Amygdala (tissue), 56 donors: Measurements from ENCODE around the gene RIN3.

Experiments
- DNase-seq, 56 donors: peaks; one replicate each; lab custom pipeline; 2025; lab: John Stamatoyannopoulos, UW

Gene RIN3

DNA sequence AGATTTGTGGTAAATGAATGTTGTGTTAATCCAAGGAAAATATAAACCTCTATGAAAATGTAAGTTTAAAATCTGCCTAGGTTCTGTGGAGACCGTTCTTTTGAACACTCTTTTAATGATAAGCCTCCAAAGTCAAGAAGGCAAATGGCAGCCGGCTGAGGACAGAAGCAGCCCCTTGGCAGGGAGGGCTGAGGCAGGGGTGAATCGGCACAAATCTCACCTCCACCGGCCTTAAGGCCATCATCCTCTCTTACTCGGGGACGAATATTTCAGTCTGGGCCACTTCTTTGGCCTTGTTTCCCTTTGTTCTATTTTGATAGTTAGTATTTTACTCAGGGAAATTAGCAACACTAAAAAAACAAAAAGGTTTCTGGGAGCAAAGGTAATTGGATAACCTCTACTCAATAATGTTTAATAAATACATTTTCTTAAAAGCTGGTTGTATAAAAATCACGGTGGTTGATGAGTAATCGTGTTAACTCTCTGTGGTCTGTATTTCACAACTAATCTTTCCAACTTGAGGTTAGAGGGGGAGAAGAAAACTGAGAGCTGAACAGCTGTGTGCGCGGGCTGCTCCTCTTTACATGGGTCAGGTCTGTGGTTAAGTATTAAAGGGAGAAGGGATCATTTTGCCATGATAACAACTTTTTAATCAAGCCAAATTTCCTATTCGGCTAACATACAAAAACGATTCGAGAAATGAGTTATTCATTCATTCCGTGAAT is 216.2 kb downstream of the RIN3 start:
- DNase-seq: no peak

- no peak for DNase-seq
These were observed 218.1 kb downstream of the RIN3 start for GRCh38 chr14:92731622-92732115.

- no peak for DNase-seq
These were observed 219.4 kb downstream of the RIN3 start for GRCh38 chr14:92733007-92733406.

- no peak for DNase-seq
These were observed 221.0 kb downstream of the RIN3 start for GRCh38 chr14:92734618-92735017.

DNA sequence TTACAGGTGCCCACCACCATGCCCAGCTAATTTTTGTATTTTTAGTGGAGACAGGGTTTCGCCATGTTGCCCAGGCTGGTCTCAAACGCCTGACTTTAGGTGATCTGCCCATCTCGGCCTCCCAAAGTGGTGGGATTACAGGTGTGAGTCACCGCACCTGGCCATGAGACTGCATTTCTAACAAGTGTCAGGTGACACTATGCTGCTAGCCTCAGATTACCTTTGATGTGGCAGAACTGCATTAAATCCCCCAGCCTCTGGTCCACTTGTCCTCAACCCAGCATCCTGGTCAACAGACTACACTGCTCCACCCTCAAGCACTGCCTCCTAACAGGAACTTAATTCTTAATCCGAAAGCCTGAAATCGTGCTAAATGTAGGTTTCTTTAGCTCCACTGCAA is 221.8 kb downstream of the RIN3 start:
- no peak for DNase-seq

- no peak for DNase-seq
These were observed 223.6 kb downstream of the RIN3 start for GRCh38 chr14:92737206-92737605.

- DNase-seq: no peak
These were observed 224.1 kb downstream of the RIN3 start for GRCh38 chr14:92737619-92738188.
